ENCODE measurements around the gene KCNIP4.

- TF ChIP-seq, protein P1, sequence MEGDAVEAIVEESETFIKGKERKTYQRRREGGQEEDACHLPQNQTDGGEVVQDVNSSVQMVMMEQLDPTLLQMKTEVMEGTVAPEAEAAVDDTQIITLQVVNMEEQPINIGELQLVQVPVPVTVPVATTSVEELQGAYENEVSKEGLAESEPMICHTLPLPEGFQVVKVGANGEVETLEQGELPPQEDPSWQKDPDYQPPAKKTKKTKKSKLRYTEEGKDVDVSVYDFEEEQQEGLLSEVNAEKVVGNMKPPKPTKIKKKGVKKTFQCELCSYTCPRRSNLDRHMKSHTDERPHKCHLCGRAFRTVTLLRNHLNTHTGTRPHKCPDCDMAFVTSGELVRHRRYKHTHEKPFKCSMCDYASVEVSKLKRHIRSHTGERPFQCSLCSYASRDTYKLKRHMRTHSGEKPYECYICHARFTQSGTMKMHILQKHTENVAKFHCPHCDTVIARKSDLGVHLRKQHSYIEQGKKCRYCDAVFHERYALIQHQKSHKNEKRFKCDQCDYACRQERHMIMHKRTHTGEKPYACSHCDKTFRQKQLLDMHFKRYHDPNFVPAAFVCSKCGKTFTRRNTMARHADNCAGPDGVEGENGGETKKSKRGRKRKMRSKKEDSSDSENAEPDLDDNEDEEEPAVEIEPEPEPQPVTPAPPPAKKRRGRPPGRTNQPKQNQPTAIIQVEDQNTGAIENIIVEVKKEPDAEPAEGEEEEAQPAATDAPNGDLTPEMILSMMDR (IDR thresholded peaks at IDR 0.05), result no peak
- no peak for TF ChIP-seq POLR2A (IDR thresholded peaks at IDR 0.05)
Measured at GRCh38 chr4:21363701-21364100, 584.9 kb downstream of the KCNIP4 start.
